GM11168 (cell line): ENCODE results near the gene BEGAIN.

Source experiments
- in situ Hi-C: fragments of 300-500 bp; cut with MboI; formaldehyde crosslinking; loops from one replicate; pipeline ENCODE4 v1.12.0; 2022; ENCODE audit warnings: low sequenced_read_pairs; ENCODE audit not compliant: unreplicated experiment

The BEGAIN gene

DNA sequence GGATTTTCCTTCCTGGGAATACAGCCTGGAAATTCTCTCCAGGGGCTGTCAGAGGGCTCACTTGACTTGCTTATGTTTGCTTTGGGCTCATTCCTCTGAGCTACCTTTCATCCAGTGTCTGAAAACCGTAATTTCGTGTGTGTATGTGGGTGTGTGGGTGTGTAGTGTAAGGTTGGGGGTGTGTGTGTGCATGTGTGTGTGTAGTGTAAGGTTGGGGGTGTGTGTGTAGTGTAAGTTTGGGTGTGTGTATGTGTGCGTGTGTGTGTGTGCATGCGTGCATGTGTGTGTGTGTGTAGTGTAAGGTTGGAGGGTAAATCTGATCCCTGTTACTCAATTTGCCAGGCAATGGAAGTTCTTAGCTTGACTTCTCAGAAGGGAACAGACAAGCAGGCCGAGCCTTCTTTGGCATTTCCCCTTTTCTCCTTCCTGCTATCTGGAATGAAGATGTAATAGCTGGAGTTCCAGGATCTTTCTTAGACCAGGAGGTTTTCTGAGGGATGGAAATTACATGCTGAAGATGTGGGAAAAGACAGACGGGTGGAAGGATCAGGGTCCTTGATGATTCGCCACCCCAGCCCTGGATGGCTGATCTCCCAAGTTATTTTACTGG, 15.5 kb upstream of the BEGAIN start:
- in situ Hi-C loops: no loop called here

DNA sequence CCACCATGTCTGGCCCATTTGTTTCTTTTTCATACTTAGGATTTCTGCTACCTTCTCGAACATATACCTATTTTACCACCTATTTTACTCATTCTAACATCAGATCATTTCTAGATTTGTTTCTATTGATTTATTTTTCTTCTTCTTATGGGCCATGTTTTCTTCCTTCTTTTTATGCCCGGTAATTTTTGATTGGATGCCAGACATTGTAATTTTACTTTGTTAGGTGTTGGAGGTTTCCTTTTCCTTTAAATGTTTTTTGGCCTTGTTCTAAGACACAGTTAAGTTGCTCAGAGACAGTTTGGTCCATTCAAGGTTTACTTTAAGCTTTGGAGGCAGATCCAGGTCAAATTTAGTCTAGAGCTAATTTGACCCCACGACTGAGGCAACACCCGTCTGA, 14.7 kb upstream of the BEGAIN start:
- in situ Hi-C loops: no loop called here

DNA sequence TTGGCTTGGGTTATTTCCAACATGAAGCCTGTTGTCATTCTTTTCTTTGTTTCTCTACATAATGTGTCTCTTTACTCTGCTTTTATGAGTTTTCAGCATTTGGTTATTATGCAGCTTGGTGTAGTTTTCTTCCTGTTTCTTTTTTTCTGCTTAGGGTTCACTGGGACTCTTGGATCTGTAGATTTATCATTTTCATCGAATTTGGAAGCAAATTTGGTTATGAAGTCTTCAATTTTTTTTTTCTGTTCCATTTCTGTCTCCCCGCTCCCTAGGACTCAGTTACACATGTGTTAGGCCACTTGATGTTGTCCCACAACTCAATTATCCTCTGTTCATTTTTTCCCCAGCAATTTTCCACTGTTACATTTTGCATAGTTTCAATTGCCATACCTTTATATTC, 13.8 kb upstream of the BEGAIN start:
- in situ Hi-C loops: no loop called here

DNA sequence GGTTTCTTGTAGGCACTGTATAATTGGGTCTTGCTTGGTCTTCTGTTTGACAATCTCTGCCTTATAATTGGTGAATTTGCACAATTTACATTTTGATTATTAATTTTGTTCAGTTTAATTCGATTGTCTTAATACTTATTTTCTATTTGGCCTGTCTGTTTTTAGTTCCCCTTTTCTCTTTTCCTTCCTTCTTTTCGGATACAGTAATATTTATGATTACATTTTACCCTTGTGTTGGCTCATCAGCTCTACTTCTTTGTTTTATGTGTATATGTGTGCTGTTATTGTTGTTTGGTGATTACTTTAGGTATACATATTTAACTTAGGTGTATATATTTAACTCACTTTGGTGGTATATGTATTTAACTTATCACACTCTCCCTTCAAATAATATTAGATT, 12.8 kb upstream of the BEGAIN start:
- in situ Hi-C loops: no loop called here

DNA sequence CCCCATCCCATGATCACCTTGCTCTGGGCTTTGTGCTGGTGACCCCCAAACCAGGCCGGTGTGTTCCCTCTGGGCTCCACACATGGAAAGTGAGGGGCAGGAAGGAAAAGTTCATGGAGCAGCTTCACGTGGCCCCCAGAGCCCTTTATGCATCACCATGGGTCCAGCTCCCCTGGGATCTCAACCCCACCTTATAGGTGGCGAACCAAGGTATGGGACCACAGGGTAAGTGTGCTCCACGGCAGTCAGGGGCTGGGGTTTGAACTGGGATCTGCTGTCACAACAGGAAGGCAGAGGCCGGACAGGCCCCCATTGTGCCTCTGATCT, 7.4 kb upstream of the BEGAIN start:
- in situ Hi-C loops: no loop called here

DNA sequence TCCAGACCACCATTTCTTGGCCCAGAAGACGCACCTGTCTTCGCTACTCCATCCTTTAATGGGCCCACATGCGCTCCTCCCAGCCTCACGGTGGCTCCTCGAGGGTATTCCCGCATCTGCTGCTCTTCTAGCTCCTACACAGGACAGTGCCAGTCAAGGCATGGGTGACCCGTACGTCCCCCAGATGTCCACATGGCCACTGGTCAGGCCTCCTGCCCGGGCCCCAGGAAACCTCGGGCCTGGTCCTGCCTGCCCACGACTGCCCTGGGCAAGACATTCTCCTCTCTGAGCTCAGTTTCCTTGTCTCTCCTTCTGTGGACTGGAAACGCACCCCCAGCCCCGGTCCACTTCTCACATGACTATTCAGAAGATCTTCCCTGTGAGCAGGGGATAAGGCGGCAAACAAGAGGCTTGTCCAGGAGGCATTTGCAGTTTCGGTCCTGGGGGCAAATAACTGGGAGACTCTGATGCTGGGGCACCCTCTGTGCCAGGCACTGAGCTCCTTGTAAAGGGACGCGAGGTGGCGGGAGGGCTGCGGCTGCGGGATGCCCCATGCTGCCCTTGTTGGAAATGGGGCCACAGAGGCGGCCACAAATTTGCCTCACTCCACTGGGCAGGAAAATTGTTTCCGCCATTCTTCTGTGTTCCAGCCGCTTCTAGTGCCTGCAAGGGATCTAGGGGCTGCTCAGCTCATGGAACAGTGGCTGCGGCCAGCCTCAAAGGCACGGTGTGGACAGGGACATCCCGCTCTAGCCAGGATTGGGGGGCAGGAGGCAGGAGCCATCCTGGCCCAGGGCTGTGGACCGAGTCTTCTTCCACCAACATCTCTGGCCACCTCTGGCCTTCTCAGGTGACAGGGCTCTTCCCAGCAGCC, 6.8 kb upstream of the BEGAIN start:
- in situ Hi-C loops: no loop called here

DNA sequence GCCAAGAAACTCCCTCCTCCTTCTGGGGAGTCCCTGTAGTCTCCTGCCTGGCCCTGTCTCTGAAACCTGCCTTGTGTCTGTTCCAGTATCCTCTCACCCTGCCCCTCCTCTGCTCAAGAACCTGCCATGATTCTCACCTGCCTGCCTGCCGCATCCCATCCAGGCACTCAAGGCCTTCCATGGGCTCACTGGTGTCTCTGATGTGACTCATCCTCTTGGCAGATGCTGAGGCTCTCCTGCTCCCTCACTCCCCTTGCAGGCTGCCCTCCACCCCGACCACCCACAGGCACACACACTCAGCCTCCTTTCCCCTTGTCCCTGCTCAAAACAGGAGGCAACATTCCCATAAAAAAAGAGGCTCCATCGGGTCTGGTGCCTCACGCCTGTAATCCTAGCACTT, 5.8 kb upstream of the BEGAIN start:
- in situ Hi-C loops: no loop called here

DNA sequence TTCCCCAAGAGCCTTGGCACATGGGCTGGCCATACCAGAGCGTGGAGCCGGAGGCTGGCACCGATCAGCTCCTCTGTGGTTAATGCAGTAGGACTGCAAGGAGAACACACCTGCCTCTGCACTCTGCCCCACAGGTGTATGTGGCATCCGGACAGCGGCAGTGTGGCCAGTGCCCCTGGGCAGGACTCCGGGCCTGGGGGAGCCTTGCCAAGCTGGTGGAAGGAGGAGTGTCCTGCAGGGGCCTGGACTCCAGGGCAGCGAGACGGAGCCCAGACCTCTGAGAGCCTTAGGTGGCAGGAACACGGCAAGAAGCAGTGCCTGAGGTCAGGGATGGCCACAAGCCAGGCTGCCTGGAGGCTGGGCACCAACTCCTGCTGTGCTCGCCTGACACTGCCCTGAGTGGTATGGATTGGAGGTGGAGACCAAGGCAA, 5.3 kb upstream of the BEGAIN start:
- in situ Hi-C loops: no loop called here

DNA sequence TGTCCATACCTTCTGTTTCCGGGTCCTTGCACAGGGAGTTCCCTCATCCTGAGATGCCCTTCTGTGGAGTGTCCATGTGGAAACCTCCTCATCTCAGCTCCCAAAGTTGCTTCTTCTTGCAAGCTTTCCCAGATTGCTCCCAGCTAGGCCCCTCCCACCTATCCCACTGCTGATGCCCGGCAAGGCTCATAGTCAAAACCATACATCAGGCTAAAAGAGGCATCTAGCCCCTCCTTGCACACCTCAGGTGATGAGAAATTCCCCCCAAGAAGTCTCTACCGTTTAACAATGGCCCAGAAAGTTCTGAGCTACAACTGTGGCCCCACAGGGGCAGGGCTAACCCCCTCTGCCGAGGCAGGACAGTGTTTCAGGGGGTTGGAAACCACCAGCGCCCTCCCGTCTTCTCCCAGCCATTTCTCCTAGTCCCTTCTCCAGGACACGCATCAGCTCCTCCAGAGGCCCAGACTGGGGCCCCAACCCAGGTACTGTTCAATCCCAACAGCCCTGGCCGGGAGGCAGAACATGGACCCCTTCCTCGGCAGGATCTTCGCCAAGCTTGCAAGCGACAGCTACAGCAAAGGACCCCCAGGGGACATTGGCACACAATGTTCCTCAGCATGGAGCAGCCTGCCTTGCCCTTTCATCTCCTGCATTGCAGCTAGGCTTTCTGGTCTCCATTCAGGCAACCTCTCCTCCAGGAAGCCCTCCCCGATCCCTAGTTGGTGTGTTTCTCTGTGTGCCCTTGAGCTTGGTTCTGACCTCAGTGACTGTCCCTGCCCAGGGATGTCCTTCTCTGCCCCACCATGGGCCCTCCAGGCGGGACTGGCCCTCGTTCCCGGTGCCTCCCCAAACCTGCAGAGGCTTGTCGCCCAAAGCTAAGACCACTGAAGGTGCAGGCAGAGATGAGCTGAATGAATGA, 4.5 kb upstream of the BEGAIN start:
- in situ Hi-C loops: no loop called here

DNA sequence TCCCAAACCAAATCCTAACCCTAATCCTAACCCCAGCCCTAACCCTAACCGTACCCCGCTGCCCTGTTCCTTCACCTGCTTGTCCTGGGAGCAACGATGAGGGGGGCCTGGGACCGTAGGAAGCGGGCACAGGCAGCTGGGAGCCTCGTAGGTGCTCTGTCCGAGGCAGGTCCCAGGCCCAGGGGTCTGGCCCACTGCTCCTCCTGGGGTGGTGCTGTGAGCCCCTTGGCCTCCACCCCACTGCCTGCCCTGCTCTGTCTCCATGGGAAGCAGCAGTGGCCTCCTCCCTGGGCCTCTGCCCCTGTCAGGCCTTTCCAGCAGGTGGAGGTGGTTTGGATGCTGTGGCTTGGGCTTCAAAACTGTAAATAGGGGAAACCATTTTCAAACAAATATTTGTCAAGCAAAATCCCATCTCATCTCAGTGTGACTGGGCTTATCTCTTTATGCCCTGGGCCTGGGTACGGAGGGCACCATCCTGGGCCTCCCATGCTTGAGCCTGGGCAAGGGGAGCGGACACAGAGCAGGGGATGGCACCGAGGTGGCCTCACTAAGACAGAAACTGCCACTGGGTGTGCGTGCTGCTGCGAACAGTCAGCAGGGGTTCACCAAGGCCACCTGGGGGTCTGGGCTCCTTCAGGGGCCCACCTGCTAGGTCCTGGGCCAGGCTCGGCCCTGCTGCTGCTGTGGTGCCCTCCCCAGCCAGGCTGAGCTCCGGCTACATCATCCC, 3.7 kb upstream of the BEGAIN start:
- in situ Hi-C loops: no loop called here

DNA sequence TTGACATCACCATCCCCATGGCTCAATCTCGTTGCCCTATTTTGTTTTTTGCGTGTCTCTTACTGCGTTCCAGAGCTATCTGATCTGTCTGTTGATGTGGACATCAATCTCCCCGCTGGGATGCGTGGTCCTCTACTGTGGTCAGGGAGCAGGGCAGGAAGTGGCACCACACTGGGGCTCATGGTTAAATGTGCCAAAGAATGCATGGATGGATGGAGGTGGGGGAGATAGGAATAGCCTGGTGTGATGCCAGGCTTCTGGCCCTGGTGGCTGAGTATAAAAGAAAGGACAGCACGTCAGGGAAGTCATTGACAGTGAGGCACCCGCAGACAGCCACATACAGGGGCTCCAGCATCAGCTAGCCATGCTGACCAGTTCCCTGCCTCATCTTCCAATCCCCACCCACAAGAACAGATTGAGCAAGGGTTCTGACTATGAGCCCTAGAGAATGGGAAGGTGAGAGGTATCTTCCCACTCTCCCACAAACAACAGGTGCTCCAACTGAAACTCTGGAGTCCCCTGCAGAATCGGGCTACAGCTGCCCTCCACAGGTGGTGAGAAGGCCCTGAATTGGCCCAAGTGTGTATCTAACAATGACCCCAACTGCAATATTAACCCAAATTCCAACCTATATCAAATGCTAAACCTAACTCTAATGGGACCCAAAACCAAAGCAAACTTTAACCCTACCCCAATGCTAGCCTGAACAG, 2.7 kb upstream of the BEGAIN start:
- in situ Hi-C loops: no loop called here

DNA sequence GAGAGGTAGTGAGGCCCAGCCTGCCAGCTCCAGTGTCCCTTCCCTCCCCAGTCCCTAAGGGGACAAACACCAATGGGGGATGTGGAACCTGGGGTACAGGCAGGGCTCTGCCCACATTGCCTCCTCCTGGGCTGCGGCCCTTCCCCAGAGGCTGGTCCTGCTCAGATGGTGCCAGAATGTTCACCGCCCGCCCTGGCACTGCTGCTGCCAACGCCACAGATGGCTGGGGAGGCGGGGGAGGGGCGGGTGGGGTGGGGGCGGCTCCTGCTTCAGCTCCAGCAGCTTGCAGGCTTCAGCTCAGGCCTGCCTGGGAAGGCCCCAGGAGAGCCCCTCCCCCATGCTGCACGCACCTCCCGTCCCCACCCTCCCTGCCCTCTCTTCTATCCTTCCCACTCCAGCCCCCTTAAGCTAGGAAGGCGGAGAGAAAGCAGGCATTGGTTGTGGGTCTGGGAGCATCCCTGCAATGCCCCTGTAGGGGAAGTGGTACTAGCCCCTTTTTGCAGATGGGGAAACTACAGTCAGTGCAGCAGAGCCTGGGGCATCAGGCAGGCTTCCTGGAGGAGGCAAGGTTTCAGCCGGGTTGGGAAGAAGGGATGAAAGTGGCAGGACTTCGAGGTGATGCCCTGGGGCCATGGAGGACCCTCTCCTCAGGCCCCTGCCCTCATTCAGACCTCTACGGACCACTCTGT, 2.0 kb upstream of the BEGAIN start:
- in situ Hi-C loops: no loop called here

DNA sequence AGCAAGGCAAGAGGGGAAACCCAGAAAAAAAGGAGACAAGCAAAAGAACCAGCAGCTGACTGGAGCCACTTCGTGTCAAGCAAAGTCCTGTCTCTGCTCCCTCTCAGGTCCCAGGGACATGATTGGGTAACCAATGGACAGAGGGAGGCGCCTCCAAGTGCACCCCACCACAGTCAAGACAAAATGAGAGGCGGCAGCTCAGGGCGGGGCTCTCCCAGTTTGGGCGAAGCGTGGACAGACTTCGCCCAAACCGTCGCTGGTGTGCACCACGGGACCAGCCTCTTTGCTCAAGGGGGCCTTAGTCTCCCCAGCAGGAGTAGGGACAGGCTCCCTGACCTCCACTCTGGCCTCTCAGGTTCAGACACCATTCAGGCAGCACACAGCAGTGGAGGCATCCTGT, 1.5 kb upstream of the BEGAIN start:
- in situ Hi-C loops: no loop called here

DNA sequence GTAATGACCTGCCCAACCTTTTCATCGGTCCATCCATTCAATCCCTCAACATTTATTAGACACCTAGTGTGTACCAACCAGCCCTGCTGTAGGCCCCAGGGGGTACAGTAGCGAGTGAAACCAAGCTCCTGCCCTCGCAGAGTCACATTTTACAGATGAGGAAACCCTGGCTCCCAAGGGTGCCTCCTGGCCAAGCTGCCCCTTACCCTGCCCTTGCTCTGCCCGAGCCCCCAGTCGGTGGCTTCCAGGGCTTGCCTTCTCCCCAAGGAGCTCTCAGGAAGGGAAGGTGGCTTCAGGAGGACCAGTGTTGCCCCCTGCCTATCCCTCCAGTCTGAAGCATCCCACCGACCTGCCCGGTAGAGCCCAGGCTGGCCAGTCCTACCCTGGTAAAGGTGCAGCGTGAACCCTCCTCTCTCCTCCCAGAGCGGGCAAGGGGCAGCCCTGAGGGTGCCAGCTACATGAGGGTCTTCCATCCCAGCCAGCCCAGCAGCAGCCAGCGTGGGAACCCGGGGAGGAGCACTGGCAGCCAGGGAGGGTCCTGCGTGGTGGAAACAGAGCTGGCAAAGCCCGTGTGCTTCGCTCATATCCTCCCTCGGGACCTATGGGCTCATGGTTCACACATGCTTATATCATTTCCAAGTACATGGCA, 670 bp upstream of the BEGAIN start:
- in situ Hi-C loops: no loop called here

DNA sequence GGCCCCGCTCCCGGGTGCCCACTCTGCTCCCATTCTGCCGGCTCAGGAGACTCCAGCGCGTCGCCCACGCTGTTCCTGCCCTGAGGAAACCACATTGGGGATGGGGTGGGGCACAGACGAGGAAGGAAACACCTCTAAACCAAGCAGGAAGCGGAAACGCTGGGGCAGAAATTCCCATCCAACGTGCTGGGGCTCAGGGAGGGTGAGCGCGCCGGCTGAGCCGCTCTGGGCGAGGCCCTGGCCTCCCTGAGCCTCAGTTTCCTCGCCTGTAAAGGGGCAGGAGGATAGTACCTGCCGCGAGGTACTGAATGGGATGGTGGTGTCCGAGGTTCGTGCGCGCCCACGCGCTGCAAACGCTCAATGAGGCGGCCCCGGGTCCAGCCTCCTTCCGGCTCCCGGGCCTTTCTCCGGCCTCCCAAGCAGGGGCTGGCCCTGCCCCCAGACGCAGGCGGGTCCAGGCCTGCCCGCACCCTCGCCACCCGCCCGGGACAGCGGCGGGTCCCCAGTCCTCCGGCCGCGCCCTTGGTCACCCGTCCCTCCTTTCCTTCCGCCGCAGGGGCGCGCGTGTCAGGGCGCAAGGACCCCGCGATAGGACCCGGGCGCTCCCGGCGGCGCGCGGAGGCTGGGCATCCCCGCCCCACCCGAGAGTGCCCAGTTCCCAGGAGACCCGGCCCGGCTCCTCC, 673 bp downstream of the BEGAIN start:
- in situ Hi-C loops: no loop called here

DNA sequence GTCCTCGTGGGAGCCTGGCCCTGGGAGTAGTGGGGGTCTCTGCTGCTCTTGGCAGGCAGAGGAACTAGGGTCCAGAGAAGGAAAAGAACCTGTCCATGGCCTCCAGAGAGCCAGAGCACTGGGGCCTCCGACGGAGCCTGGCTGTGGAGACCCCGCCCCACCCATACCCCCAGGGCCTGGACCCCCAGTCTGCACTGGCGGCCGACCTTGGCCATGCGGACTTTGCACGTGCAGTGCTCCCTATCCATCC, 1.1 kb downstream of the BEGAIN start:
- in situ Hi-C loops: no loop called here

DNA sequence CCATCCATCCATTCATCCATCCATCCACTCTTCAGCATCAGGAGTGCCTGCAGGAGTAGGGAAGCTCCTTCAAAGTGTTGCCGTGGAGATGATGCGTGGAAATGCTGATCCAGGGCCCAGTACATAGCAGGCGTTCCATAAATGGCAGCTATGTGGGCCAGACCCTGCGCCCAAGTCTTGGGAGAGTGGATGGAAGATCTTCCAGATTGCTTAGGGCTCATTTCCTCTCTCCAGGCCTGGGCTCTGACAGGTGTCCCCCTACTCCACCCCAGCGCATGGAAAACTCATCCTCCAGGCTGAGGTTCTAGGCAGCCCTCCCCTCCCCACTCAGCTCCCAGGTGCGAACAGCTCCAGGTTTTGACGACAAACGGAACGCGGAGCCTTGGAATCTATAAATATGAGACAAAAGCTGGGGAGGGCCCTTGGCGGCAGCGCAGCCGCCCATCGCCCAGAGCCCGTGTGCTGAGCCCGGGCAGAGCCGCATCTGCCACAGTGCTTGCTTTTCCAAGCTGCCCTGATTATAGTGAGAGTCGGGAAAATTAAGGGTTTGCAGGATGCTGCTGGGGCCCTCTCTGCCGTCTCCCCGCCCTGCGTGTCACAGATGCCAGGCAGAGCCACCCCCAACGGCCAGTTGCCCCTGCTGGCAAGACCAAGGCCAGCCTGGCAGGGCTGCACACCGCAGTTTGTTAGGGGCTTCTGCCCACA, 1.6 kb downstream of the BEGAIN start:
- in situ Hi-C loops: no loop called here
